Measurements from ENCODE around the gene PCID2.

Gene PCID2

DNA sequence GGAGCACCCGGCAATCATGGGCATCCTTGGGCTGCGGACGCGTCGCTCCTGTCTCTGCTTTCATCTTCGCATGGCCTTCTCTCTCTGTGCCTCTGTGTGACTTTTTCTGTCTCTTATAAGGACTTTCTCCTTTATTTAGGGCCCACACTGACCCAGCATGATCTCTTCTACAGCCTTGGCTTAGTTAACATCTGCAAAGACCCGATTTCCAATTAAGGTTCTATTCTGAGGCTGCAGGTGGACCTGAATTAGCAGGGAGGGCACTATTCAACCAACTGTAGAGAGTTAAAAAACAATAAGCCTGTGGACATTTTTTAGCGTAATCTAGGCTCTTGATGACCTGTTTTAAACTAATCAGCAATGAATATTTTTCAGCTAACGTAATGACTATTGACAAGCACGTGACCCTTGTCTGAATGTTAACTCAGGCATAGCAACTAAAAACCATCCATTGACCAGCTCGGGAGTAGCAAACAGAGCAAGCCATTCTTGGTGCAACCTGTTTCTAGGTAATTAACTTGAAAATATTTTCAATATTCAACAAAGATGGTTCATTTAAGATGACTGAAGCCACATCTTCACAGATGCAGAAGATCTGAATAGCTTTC lies 70.7 kb downstream of the PCID2 start:
- DNase-seq (ENCODE audit: extremely low spot score): no peak
- ChIA-PET CTCF (no interaction called here), POLR2A (no interaction called here)
- TF ChIP-seq CTBP1 (IDR thresholded peaks at IDR 0.05; ENCODE audit: borderline replicate concordance) (no peak), LEF1 (IDR thresholded peaks at IDR 0.05; ENCODE audit: borderline replicate concordance) (no peak), ARNT (IDR thresholded peaks at IDR 0.05) (no peak), L3MBTL2 (conservative IDR thresholded peaks at IDR 0.05) (no peak), FOXM1 (IDR thresholded peaks at IDR 0.05; ENCODE audit: borderline replicate concordance) (no peak), ELF4 (IDR thresholded peaks at IDR 0.05) (no peak), TARDBP (IDR thresholded peaks at IDR 0.05) (no peak), FOXA1 (IDR thresholded peaks at IDR 0.05) (no peak), ZNF384 (IDR thresholded peaks at IDR 0.05) (no peak), NFRKB (IDR thresholded peaks at IDR 0.05) (no peak), HDGF (IDR thresholded peaks at IDR 0.05; ENCODE audit: borderline replicate concordance) (no peak), SUZ12 (IDR thresholded peaks at IDR 0.05) (no peak), BHLHE40 (IDR thresholded peaks at IDR 0.05; ENCODE audit: borderline replicate concordance) (no peak), SP1 (IDR thresholded peaks at IDR 0.05) (no peak), FOXK2 (IDR thresholded peaks at IDR 0.05) (no peak)
- TF ChIP-seq, protein P1, sequence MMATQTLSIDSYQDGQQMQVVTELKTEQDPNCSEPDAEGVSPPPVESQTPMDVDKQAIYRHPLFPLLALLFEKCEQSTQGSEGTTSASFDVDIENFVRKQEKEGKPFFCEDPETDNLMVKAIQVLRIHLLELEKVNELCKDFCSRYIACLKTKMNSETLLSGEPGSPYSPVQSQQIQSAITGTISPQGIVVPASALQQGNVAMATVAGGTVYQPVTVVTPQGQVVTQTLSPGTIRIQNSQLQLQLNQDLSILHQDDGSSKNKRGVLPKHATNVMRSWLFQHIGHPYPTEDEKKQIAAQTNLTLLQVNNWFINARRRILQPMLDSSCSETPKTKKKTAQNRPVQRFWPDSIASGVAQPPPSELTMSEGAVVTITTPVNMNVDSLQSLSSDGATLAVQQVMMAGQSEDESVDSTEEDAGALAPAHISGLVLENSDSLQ (IDR thresholded peaks at IDR 0.05): no peak

DNA sequence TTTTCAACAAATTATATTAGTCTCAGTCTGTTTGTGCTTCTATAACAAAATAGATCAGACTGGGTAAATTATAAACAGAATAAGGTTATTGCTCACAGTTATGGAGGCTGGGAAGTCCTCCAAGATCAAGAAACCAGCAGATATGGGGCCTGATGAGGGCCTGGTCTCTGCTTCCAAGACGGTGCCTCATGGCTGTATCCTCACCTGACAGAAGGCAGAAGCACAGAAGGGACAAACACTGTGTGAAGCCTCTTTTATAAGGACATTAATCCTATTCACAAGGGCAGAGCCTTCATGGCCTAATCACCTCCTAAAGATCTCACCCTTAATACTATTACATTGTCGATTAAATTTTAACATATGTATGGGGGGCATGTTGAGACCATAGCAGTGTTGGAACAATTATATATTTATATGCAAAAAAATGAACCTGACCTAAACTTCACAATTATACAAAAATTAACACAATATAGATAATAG lies 73.1 kb downstream of the PCID2 start:
- no peak for TF ChIP-seq SP1 (IDR thresholded peaks at IDR 0.05)
- TF ChIP-seq BHLHE40 (IDR thresholded peaks at IDR 0.05; ENCODE audit: borderline replicate concordance): no peak
- no peak for TF ChIP-seq L3MBTL2 (conservative IDR thresholded peaks at IDR 0.05)
- no peak for TF ChIP-seq FOXM1 (IDR thresholded peaks at IDR 0.05; ENCODE audit: borderline replicate concordance)
- TF ChIP-seq FOXK2 (IDR thresholded peaks at IDR 0.05): no peak
- no peak for TF ChIP-seq ARNT (IDR thresholded peaks at IDR 0.05)
- TF ChIP-seq LEF1 (IDR thresholded peaks at IDR 0.05; ENCODE audit: borderline replicate concordance): no peak
- TF ChIP-seq NFRKB (IDR thresholded peaks at IDR 0.05): no peak
- TF ChIP-seq SUZ12 (IDR thresholded peaks at IDR 0.05): no peak
- no peak for TF ChIP-seq CTBP1 (IDR thresholded peaks at IDR 0.05; ENCODE audit: borderline replicate concordance)
- no peak for TF ChIP-seq ELF4 (IDR thresholded peaks at IDR 0.05)
- no peak for TF ChIP-seq FOXA1 (IDR thresholded peaks at IDR 0.05)
- TF ChIP-seq TARDBP (IDR thresholded peaks at IDR 0.05): no peak
- TF ChIP-seq ZNF384 (IDR thresholded peaks at IDR 0.05): no peak
- TF ChIP-seq, protein P1 (IDR thresholded peaks at IDR 0.05): no peak
- no peak for TF ChIP-seq HDGF (IDR thresholded peaks at IDR 0.05; ENCODE audit: borderline replicate concordance)
- ChIA-PET POLR2A (no interaction called here), CTCF (no interaction called here)
- DNase-seq (ENCODE audit: extremely low spot score): no peak

DNA sequence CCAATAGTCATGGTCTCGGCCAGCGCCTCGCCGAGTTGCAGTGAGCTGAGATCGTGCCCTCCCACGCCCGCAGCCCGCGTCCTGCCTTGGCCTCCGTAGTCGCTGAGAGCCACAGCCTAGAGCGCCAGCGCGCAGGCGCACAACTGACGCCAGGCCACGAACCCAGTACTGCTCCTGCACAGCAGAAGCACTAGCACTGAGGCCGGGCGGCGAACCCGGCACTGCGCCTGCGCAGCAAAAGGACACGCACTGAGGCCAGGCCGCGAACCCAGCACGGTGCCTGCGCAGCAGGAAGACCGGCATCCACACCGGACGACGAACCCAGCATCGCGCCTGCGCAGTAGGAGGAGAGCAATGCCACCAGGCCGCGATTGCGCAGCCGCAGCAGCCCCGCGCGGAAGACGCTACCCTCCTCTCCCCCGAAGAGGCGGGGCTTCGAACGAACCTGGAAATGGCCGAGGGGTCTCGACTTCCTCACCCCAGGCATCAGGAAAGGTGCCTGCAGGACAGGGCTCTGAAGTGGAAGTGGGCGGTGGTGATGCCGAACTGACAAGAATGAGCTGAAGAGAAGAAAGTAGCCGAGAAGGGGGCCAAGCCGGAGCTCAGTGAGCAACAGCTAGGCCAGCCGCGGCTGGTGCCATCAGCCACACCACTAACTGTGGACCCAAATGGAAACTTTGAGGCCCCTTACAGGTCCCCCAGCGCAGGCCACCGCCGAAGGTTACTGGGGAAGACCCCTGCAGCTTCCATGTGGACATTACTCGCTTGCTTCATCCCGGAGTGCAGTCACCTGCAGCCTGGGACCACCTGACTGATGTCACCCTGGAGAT lies 78.3 kb downstream of the PCID2 start:
- no peak for DNase-seq (ENCODE audit: extremely low spot score)
- TF ChIP-seq FOXA1 (IDR thresholded peaks at IDR 0.05) (no peak), BHLHE40 (IDR thresholded peaks at IDR 0.05; ENCODE audit: borderline replicate concordance) (no peak), ZNF384 (IDR thresholded peaks at IDR 0.05) (no peak), ARNT (IDR thresholded peaks at IDR 0.05) (no peak), LEF1 (IDR thresholded peaks at IDR 0.05; ENCODE audit: borderline replicate concordance) (no peak), FOXM1 (IDR thresholded peaks at IDR 0.05; ENCODE audit: borderline replicate concordance) (no peak)
- ChIA-PET POLR2A (interaction anchor here (0.5 kb wide), 1 partner anchor 413 kb away, joined by 3 read pairs; no protein-coding TSS in a partner anchor), CTCF (no interaction called here)

DNA sequence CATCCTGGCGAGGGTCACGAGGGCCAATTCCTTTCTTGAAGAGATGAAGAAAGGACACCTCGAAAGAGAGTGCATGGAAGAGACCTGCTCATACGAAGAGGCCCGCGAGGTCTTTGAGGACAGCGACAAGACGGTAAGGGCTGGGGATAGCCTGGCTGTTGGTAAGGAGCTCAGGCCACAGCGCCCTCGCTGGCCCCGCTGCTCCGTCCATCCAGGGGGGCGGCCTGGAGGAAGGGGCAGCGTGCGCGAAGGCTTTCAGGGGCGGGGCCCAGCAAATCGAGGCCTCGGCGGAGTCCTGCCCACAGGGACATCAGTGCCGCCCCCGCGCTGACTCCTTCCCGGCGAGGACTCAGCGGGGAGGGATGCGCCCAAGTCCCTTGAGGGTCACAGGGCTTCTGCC lies 79.0 kb downstream of the PCID2 start:
- ChIA-PET POLR2A (no interaction called here), CTCF (no interaction called here)
- no peak for TF ChIP-seq SP1 (IDR thresholded peaks at IDR 0.05)
- DNase-seq (ENCODE audit: extremely low spot score): no peak

All from HEK293T (cell line).